Mesodermal cell (in vitro differentiated cells): ENCODE measurements around the gene COMMD8.

ENCODE experiments used
- H3K27ac ChIP-seq: 2 replicates; pipeline ENCODE4 v1.7.0; 2013; ENCODE audit warnings: mild to moderate bottlenecking, low read depth, low read length, moderate library complexity; ENCODE audit not compliant: severe bottlenecking
- H3K36me3 ChIP-seq: 2 replicates; pipeline ENCODE4 v1.7.1; 2013; ENCODE audit warnings: mild to moderate bottlenecking, low read length, moderate library complexity; ENCODE audit not compliant: control insufficient read depth, insufficient read depth
- H3K4me1 ChIP-seq: one replicate; pipeline ENCODE4 v1.7.1; 2013; ENCODE audit warnings: mild to moderate bottlenecking, low read length; ENCODE audit not compliant: insufficient read depth, control insufficient read depth, poor library complexity, severe bottlenecking
- H3K4me3 ChIP-seq: 2 replicates; pipeline ENCODE4 v1.7.0; 2013; ENCODE audit warnings: low read length, control low read depth, mild to moderate bottlenecking; ENCODE audit not compliant: insufficient read depth, poor library complexity, severe bottlenecking; ENCODE audit errors: extremely low read depth
- H3K9me3 ChIP-seq: 2 replicates; pipeline ENCODE4 v1.7.1; 2013; ENCODE audit warnings: mild to moderate bottlenecking, low read length, moderate library complexity; ENCODE audit not compliant: control insufficient read depth
- WGBS, 2 experiments: methylation state at CpG; one replicate each; pipeline ENCODE4 v1.1.5; 2013; ENCODE audit warnings: missing lambda C conversion rate in 2 of 2; ENCODE audit not compliant: insufficient coverage in 2 of 2; 5-methylcytosine and 5-hydroxymethylcytosine counted together

COMMD8 gene

GRCh38 chr4:47473141-47473750 is 9.7 kb upstream of the COMMD8 start:
- no peak overlapping the region for H3K27ac ChIP-seq
- no peak overlapping the region for H3K4me3 ChIP-seq
- 90 to 93% methylated on average over 1 to 3 of the region's 3 CpGs for WGBS, 2 experiments
- H3K36me3 ChIP-seq, result no peaks in the 10 kb centered on the region
- H3K4me1 ChIP-seq, result peaks cover 5% of the 10 kb centered on the region
- H3K9me3 ChIP-seq, result no peaks in the 10 kb centered on the region

GRCh38 chr4:47471591-47471990 is 8.1 kb upstream of the COMMD8 start:
- Histone ChIP-seq H3K4me1 (peaks cover 5% of the 10 kb centered on the region), H3K4me3 (no peak overlapping the region), H3K9me3 (no peaks in the 10 kb centered on the region), H3K27ac (no peak overlapping the region), H3K36me3 (no peaks in the 10 kb centered on the region)
- no CpG with 5 or more reads among the region's 2 CpGs for WGBS, 2 experiments

- Histone ChIP-seq H3K4me3 (no peak overlapping the region), H3K4me1 (peaks cover 5% of the 10 kb centered on the region), H3K9me3 (no peaks in the 10 kb centered on the region), H3K27ac (no peak overlapping the region), H3K36me3 (no peaks in the 10 kb centered on the region)
- WGBS, 2 experiments, result 75 to 100% methylated on average over 1 to 2 of the region's 4 CpGs
Observed at GRCh38 chr4:47471064-47471463, 7.6 kb upstream of the COMMD8 start.

GRCh38 chr4:47469951-47470350 is 6.4 kb upstream of the COMMD8 start:
- Histone ChIP-seq H3K4me1 (peaks cover 5% of the 10 kb centered on the region), H3K27ac (peak overlapping the region; percentile 39), H3K36me3 (no peaks in the 10 kb centered on the region), H3K4me3 (no peak overlapping the region), H3K9me3 (no peaks in the 10 kb centered on the region)
- no CpG with 5 or more reads among the region's 3 CpGs for WGBS, 2 experiments

- H3K4me1 ChIP-seq, result peaks cover 5% of the 10 kb centered on the region
- no peak overlapping the region for H3K4me3 ChIP-seq
- no peak overlapping the region for H3K27ac ChIP-seq
- 100% methylated on average over 1 of the region's 6 CpGs; no CpG with 5 or more reads in 1 of the 2 experiments for WGBS, 2 experiments
- H3K9me3 ChIP-seq, result no peaks in the 10 kb centered on the region
- no peaks in the 10 kb centered on the region for H3K36me3 ChIP-seq
Observed at GRCh38 chr4:47468706-47469365, 5.3 kb upstream of the COMMD8 start.

- no peak overlapping the region for H3K4me3 ChIP-seq
- H3K36me3 ChIP-seq, result no peaks in the 10 kb centered on the region
- no peak overlapping the region for H3K27ac ChIP-seq
- H3K9me3 ChIP-seq, result no peaks in the 10 kb centered on the region
- H3K4me1 ChIP-seq, result peaks cover 5% of the 10 kb centered on the region
- WGBS, 2 experiments, result no CpG with 5 or more reads among the region's 2 CpGs
Observed at GRCh38 chr4:47466056-47466785, 2.7 kb upstream of the COMMD8 start.

- Histone ChIP-seq H3K36me3 (no peaks in the 10 kb centered on the region), H3K4me1 (peaks cover 4% of the 10 kb centered on the region), H3K4me3 (no peak overlapping the region), H3K9me3 (no peaks in the 10 kb centered on the region), H3K27ac (no peak overlapping the region)
- WGBS, 2 experiments, result 50 to 78% methylated on average over 1 to 2 of the region's 2 CpGs
Observed at GRCh38 chr4:47465004-47465403, 1.5 kb upstream of the COMMD8 start.

GRCh38 chr4:47462799-47463234 is 685 bp downstream of the COMMD8 start:
- WGBS, 2 experiments, result 10 to 13% methylated on average over 4 to 6 of the region's 6 CpGs
- no peak overlapping the region for H3K27ac ChIP-seq
- peak overlapping the region; percentile 71 for H3K4me3 ChIP-seq
- no peaks in the 10 kb centered on the region for H3K9me3 ChIP-seq
- no peaks in the 10 kb centered on the region for H3K36me3 ChIP-seq
- no peaks in the 10 kb centered on the region for H3K4me1 ChIP-seq

GRCh38 chr4:47451657-47452056 is 11.8 kb downstream of the COMMD8 start:
- Histone ChIP-seq H3K4me3 (no peak overlapping the region), H3K27ac (no peak overlapping the region), H3K4me1 (no peaks in the 10 kb centered on the region), H3K9me3 (no peaks in the 10 kb centered on the region), H3K36me3 (peaks cover 28% of the 10 kb centered on the region)
- WGBS, 2 experiments, result 88% methylated on average over 4 of the region's 4 CpGs; no CpG with 5 or more reads in 1 of the 2 experiments

- 88 to 100% methylated on average over 2 of the region's 2 CpGs for WGBS, 2 experiments
- no peaks in the 10 kb centered on the region for H3K4me1 ChIP-seq
- no peak overlapping the region for H3K27ac ChIP-seq
- no peaks in the 10 kb centered on the region for H3K36me3 ChIP-seq
- no peak overlapping the region for H3K4me3 ChIP-seq
- no peaks in the 10 kb centered on the region for H3K9me3 ChIP-seq
Observed at GRCh38 chr4:47444031-47444430, 19.5 kb downstream of the COMMD8 start.

GRCh38 chr4:47442980-47443379 is 20.5 kb downstream of the COMMD8 start:
- 73 to 98% methylated on average over 4 to 5 of the region's 5 CpGs for WGBS, 2 experiments
- Histone ChIP-seq H3K9me3 (no peaks in the 10 kb centered on the region), H3K4me1 (no peaks in the 10 kb centered on the region), H3K36me3 (no peaks in the 10 kb centered on the region), H3K4me3 (no peak overlapping the region), H3K27ac (no peak overlapping the region)
